HG02943 (cell line): ENCODE measurements around the gene TMEM72.
A peak's percentile ranks its signal among the peaks of the same experiment; 100 is the strongest.

ENCODE experiments used
- ATAC-seq: cut with Tn5 transposase; IDR thresholded peaks from one replicate; pipeline ENCODE4 v1.9.1; 2021; ENCODE audit warnings: mild to moderate bottlenecking, low read depth, moderate library complexity; ENCODE audit not compliant: unreplicated experiment

Gene TMEM72

GRCh38 chr10:44965104-44965503, 54.0 kb downstream of the TMEM72 start:
- ATAC-seq = no peak

- ATAC-seq = peak; percentile 39
These were observed 54.5 kb downstream of the TMEM72 start for GRCh38 chr10:44965651-44966097.

- ATAC-seq = peak; percentile 36
These were observed 55.1 kb downstream of the TMEM72 start for GRCh38 chr10:44966129-44966815.

GRCh38 chr10:44966816-44967509, 55.8 kb downstream of the TMEM72 start:
- ATAC-seq = no peak

GRCh38 chr10:44967616-44968015, 56.5 kb downstream of the TMEM72 start:
- no peak for ATAC-seq

GRCh38 chr10:44968091-44968490, 57.0 kb downstream of the TMEM72 start:
- ATAC-seq = no peak

- ATAC-seq = no peak
These were observed 57.6 kb downstream of the TMEM72 start for GRCh38 chr10:44968500-44969400.

- no peak for ATAC-seq
These were observed 58.7 kb downstream of the TMEM72 start for GRCh38 chr10:44969854-44970253.

- ATAC-seq = no peak
These were observed 59.8 kb downstream of the TMEM72 start for GRCh38 chr10:44970812-44971395.

- no peak for ATAC-seq
These were observed 60.3 kb downstream of the TMEM72 start for GRCh38 chr10:44971434-44971833.

GRCh38 chr10:44971935-44972757, 61.0 kb downstream of the TMEM72 start:
- no peak for ATAC-seq

GRCh38 chr10:44972874-44973306, 61.8 kb downstream of the TMEM72 start:
- ATAC-seq = no peak

GRCh38 chr10:44973323-44974081, 62.4 kb downstream of the TMEM72 start:
- no peak for ATAC-seq

- peak; percentile 2 for ATAC-seq
These were observed 63.0 kb downstream of the TMEM72 start for GRCh38 chr10:44974082-44974627.

GRCh38 chr10:44974628-44975430, 63.7 kb downstream of the TMEM72 start:
- peak; percentile 68 for ATAC-seq

- ATAC-seq = no peak
These were observed 64.5 kb downstream of the TMEM72 start for GRCh38 chr10:44975431-44976331.
